Bronchial epithelial cell (primary cell): Measurements from ENCODE around the gene GEN1. TPM values are rescaled to one million over a fixed set of nuclear protein-coding genes. Genes with fewer than 3 reads are reported as not detected.

Source experiments
- DNase-seq: peaks from one replicate; pipeline ENCODE4 v3.0.0-alpha.2; 2010; ENCODE audit warnings: low read depth
- FAIRE-seq: peaks from 2 replicates; lab custom pipeline; 2011; peaks lifted over from hg19 to GRCh38; lab: Jason Lieb, UNC
- H3K27me3 ChIP-seq: 2 replicates; pipeline ENCODE4 v1.5.1; 2011; ENCODE audit warnings: low read length; ENCODE audit not compliant: control insufficient read depth, insufficient read depth
- H3K36me3 ChIP-seq: 2 replicates; pipeline ENCODE4 v1.5.1; 2011; ENCODE audit warnings: low read length; ENCODE audit not compliant: control insufficient read depth, insufficient read depth
- H3K4me3 ChIP-seq: 2 replicates; pipeline ENCODE4 v1.5.1; 2011; ENCODE audit warnings: mild to moderate bottlenecking, low read depth, low read length, control low read depth
- CTCF ChIP-seq: IDR thresholded peaks from 2 replicates; pipeline ENCODE4 v1.5.1; 2011; ENCODE audit warnings: mild to moderate bottlenecking, moderate library complexity, low read length, control low read depth, inconsistent platforms; ENCODE audit not compliant: insufficient read depth, severe bottlenecking
- total RNA-seq: library from RNA; depleted of rRNA; stranded (reverse); fragments of >200 nt; gene quantifications from 2 replicates; pipeline ENCODE4 v1.2.1, GENCODE V29; 2014

The GEN1 gene
- 2.6 and 2.7 TPM in 2 replicates for total RNA-seq

DNA sequence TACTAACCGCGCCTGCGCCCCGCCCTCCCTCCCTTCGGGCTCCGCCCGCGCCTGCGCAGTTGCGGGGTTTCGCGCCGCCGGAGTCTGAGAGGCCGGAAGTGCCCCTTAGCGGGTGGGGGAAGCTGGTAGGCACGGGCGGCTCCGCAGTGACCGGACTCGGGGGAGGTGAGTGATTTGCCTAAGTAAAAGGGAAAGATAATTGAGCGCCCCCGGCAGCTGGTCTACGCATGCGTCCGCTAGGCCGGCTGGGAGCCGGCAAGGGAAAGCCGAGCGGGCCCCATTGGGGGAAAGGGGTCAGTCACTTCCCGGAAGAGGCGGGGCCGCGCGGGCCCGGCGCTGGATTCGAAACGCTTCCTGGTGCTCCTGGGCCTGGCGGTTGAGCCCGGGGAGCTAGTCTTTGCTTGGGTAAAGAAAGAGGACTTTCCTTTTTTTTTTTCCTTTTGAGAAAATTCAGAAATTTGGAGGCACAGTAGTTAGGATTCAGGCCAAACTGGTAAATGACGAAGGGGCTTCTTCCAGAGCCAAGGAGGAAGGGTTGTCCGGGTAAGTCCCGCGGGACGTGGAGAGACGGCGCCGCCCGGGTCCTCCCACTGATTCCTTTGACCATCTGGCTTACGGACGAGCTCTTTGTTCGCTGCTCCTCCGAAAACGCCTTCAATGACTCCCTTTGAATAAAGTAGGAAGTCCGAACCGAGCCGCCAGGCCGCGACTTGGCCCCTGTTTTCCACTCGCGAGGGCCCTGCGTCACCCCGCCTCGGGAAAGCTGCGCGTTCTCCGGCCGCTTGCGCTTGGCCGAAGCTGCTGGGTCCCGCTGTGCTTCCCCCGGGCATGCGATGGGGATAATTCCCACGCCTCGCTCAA is at the start of gene GEN1, which contains the start of gene SMC6:
TSS of gene GEN1 (plus strand) at position 336 of the 861 bp plus-strand sequence. CDS start 5,806 bp downstream, outside the sequence.
TSS of gene SMC6 (minus strand) at position 8 of the 861 bp plus-strand sequence. CDS start 7,864 bp downstream, outside the sequence.
- FAIRE-seq: no peak
- TF ChIP-seq CTCF: no peak

DNA sequence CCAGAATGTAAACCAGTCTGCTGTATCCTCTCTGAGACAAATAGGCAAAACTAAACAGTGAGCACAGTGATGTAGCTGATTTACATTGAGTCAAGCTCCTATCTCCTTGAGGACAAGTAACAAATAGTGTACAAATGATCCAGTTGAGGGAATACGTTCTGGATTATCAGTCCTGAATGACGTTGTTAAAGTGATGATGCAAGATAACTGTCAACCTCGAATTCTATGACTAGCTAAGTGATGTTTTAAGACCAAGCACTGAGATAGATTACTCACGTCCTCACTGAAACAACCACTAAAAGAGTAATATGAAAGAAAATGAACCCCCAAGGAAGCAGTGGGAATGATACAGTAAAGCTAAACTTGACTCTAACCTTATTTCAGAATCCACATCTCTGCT is 47.1 kb upstream of the GEN1 start:
- H3K36me3 ChIP-seq: peaks cover 6% of the 10 kb centered on the region
- H3K27me3 ChIP-seq: no peaks in the 10 kb centered on the region
- no peak for DNase-seq
- H3K4me3 ChIP-seq: no peak overlapping the region
- no peak for TF ChIP-seq CTCF
- FAIRE-seq: no peak

More for the DNA sequence above, at the start of gene GEN1, which contains the start of gene SMC6:
- peak; percentile 73 for DNase-seq
- Histone ChIP-seq H3K4me3 (peak within 1 kb of the TSS; percentile 93), H3K27me3 (no peaks in the 10 kb centered on the region), H3K36me3 (no peaks in the 10 kb centered on the region)

DNA sequence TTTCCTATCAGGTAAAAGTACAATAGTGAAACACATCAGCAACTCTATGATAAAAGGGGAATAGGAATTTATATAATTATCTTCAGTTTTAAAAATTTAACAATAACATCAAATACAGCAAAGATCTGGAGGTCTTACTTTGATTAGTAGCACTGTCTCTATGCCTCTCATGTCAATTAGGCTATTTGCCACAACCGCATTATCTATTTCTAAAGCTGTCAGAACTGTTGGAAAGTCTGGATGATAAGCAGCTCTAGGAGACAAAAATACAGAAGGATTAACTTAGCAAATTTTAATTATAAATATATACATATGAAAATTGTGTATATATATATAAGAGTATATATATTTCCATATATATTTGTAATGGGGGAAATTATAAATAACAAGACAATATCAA is 45.4 kb upstream of the GEN1 start:
- DNase-seq (no peak), FAIRE-seq (no peak)
- no peak for TF ChIP-seq CTCF
- no peak overlapping the region for H3K4me3 ChIP-seq
- H3K27me3 ChIP-seq: no peaks in the 10 kb centered on the region
- H3K36me3 ChIP-seq: peaks cover 6% of the 10 kb centered on the region

DNA sequence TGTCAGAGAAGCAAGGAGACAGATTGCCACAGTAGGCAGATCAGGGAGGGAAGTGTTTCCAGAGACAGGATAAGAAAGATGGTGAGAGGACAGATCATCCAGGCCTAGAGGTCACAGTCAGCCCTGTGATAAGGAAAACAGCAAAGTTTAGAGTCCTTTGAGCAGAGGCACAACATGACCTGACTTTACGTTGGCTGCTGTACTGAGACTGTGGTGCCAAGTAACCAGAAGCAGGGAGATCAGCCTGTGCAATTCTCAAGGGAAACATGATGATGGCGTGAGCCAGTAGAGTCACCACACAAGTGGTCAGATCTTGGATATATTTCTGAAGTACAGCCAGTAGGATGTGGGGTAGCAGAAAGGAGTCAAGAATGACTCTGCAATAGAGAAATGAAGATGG is 44.0 kb upstream of the GEN1 start:
- TF ChIP-seq CTCF: no peak
- DNase-seq (no peak), FAIRE-seq (peak; percentile 28)
- H3K36me3 ChIP-seq: peaks cover 7% of the 10 kb centered on the region
- no peak overlapping the region for H3K4me3 ChIP-seq
- H3K27me3 ChIP-seq: no peaks in the 10 kb centered on the region

GRCh38 chr2:17710547-17711248 is 43.2 kb upstream of the GEN1 start:
- Histone ChIP-seq H3K27me3 (no peaks in the 10 kb centered on the region), H3K36me3 (peaks cover 6% of the 10 kb centered on the region), H3K4me3 (no peak overlapping the region)
- no peak for TF ChIP-seq CTCF
- DNase-seq (no peak), FAIRE-seq (no peak)
